ENCODE data around the gene RYR2.

Gene RYR2

DNA sequence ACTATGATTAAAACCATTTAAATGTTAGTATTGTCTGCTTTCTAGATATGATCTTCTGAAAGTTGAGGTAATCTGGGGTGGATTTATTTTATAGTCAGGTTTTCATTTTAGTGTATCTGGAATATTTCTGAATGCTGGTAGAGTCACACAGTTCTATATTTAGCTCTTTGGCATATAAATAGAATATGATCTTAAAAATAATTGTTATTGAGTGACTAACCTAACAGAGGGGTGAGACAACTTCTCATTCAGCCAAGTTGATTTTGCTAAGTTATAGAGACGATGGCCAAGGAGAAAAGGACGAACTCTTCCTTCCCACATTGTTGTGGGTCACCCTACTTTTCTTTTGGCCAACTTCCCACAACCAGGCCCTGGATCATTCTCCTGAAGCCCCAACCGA lies 30.6 kb upstream of the RYR2 start:
- no peak overlapping the region for H3K4me3 ChIP-seq (ENCODE audit: low read depth, low read length)
- no peaks in the 10 kb centered on the region for H3K36me3 ChIP-seq
- H3K9me3 ChIP-seq: no peaks in the 10 kb centered on the region
- H3K27me3 ChIP-seq: no peaks in the 10 kb centered on the region
- no peak for DNase-seq
- no peaks in the 10 kb centered on the region; the same call in 1 of the 2 replicates for H3K4me1 ChIP-seq
- TF ChIP-seq CTCF (IDR thresholded peaks at IDR 0.05; ENCODE audit: low read depth, low read length): no peak

DNA sequence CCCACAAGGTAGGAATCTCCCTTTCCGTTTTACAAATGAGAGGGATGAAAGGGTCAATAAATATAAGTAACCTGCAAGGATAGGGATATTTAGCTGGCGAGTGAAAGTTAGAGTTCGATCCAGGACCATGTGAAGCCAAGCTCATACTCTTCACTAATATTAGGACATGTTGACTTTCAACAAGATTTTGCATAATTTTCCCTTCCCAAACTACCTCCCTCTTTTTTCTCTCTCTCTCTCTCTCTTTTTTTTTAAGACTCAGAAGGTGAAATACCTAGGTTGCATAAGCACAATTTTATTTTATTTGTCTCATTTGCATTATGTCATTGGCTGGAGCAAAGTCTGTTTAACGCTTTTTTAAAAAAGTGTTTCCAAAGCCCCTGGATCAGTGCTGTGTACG lies 29.6 kb upstream of the RYR2 start:
- Histone ChIP-seq H3K4me1 (no peaks in the 10 kb centered on the region; the same call in 1 of the 2 replicates), H3K36me3 (no peaks in the 10 kb centered on the region), H3K27me3 (no peaks in the 10 kb centered on the region), H3K9me3 (no peaks in the 10 kb centered on the region), H3K4me3 (ENCODE audit: low read depth, low read length) (no peak overlapping the region)
- DNase-seq: no peak
- no peak for TF ChIP-seq CTCF (IDR thresholded peaks at IDR 0.05; ENCODE audit: low read depth, low read length)

DNA sequence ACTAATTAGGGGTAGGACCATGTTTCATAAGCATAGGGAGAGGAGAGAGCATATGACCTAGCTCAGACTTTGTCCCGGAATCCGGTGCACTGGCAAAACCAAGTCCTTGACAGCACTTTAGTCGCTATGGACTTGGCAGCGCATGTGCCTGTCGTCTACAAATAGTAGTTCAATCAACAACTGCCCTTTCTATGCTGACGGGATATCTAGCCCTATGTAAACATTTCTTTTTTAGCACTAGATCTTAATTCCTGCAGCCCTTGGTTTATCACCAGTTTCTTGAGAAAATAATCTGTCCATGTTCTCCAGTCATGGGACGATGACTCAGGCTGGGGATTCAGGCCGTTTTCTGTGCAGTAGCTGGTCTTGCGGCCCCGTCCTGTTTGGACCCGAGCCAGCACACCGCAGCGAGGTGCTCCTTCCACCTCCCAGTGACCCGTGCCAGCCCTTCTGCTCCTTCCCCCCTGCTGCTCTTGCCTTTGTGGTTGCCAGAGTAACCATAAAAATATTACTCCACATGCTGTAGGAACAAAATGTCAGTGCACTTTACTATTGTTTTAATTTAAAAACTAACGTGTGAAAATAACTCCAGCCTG lies 29.1 kb upstream of the RYR2 start:
- Histone ChIP-seq H3K27me3 (no peaks in the 10 kb centered on the region), H3K36me3 (no peaks in the 10 kb centered on the region), H3K9me3 (no peaks in the 10 kb centered on the region), H3K4me3 (ENCODE audit: low read depth, low read length) (no peak overlapping the region), H3K4me1 (no peaks in the 10 kb centered on the region; the same call in 1 of the 2 replicates)
- peak; percentile 33 for DNase-seq
- TF ChIP-seq CTCF (IDR thresholded peaks at IDR 0.05; ENCODE audit: low read depth, low read length): no peak

GRCh38 chr1:237013608-237014007 lies 28.4 kb upstream of the RYR2 start:
- Histone ChIP-seq H3K4me1 (no peaks in the 10 kb centered on the region; the same call in 1 of the 2 replicates), H3K36me3 (no peaks in the 10 kb centered on the region), H3K27me3 (no peaks in the 10 kb centered on the region), H3K4me3 (ENCODE audit: low read depth, low read length) (no peak overlapping the region), H3K9me3 (no peaks in the 10 kb centered on the region)
- no peak for DNase-seq
- TF ChIP-seq CTCF (IDR thresholded peaks at IDR 0.05; ENCODE audit: low read depth, low read length): no peak

GRCh38 chr1:237016626-237017025 lies 25.4 kb upstream of the RYR2 start:
- no peak for DNase-seq
- Histone ChIP-seq H3K4me1 (no peaks in the 10 kb centered on the region; the same call in 1 of the 2 replicates), H3K36me3 (no peaks in the 10 kb centered on the region), H3K27me3 (no peaks in the 10 kb centered on the region), H3K4me3 (ENCODE audit: low read depth, low read length) (no peak overlapping the region), H3K9me3 (no peaks in the 10 kb centered on the region)
- no peak for TF ChIP-seq CTCF (IDR thresholded peaks at IDR 0.05; ENCODE audit: low read depth, low read length)

DNA sequence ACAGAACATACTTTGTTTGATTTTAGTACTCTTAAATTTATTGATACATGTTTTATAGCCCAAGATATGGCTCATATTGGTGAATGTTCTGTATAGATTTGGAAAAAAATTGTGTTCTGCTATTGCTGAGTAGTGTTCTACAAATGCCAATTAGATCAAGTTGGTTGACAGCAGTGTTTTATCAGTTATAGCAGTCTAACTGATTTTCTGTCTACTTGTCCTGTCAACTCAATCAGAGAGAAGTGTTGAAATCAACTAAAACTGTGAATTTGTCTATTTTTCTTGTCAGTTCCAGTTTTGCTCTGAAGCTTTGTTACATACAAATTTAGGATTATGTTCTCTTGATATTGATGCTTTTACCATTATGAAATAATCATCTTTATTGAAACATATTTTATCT lies 23.1 kb upstream of the RYR2 start:
- Histone ChIP-seq H3K27me3 (no peaks in the 10 kb centered on the region), H3K9me3 (no peaks in the 10 kb centered on the region), H3K36me3 (no peaks in the 10 kb centered on the region), H3K4me3 (ENCODE audit: low read depth, low read length) (no peak overlapping the region), H3K4me1 (no peaks in the 10 kb centered on the region)
- DNase-seq: no peak
- TF ChIP-seq CTCF (IDR thresholded peaks at IDR 0.05; ENCODE audit: low read depth, low read length): no peak

Data from BE2C (cell line).